Osteoblast (primary cell): Measurements from ENCODE around the gene EXPH5. TPM values are rescaled to one million over a fixed set of nuclear protein-coding genes. Genes with fewer than 3 reads are reported as not detected.

ENCODE experiments used
- DNase-seq: peaks from one replicate; pipeline ENCODE4 v3.0.0; 2011; ENCODE audit warnings: low spot score, mixed read lengths; ENCODE audit not compliant: insufficient read length; ENCODE audit errors: missing footprints
- H2AFZ ChIP-seq: 2 replicates; pipeline ENCODE4 v1.6.0; 2011; ENCODE audit warnings: mild to moderate bottlenecking, low read length
- H3K27ac ChIP-seq: 2 replicates; pipeline ENCODE4 v1.5.1; 2011; ENCODE audit warnings: mild to moderate bottlenecking, low read depth, low read length, moderate library complexity
- H3K27me3 ChIP-seq: 2 replicates; pipeline ENCODE4 v1.6.0; 2012; ENCODE audit warnings: mild to moderate bottlenecking, control low read depth, inconsistent platforms, low read length, moderate library complexity; ENCODE audit not compliant: insufficient read depth
- H3K36me3 ChIP-seq: 2 replicates; pipeline ENCODE4 v1.5.1; 2011; ENCODE audit warnings: mild to moderate bottlenecking, low read length, control low read depth, moderate library complexity; ENCODE audit not compliant: insufficient read depth
- H3K4me1 ChIP-seq: 2 replicates; pipeline ENCODE4 v1.5.1; 2011; ENCODE audit warnings: mild to moderate bottlenecking, low read length, control low read depth, moderate library complexity; ENCODE audit not compliant: insufficient read depth
- H3K4me2 ChIP-seq: 2 replicates; pipeline ENCODE4 v1.6.0; 2011; ENCODE audit warnings: mild to moderate bottlenecking, low read length; ENCODE audit not compliant: insufficient read depth
- H3K4me3 ChIP-seq: fragments of 200-600 bp; sonication (generic); 3 replicates; pipeline ENCODE4 v1.5.1; 2012; ENCODE audit warnings: mild to moderate bottlenecking, low read length, inconsistent platforms; ENCODE audit not compliant: insufficient read depth
- H3K79me2 ChIP-seq: 2 replicates; pipeline ENCODE4 v1.6.0; 2012; ENCODE audit warnings: mild to moderate bottlenecking, low read length, control low read depth, inconsistent platforms; ENCODE audit not compliant: insufficient read depth
- H3K9me3 ChIP-seq: 2 replicates; pipeline ENCODE4 v1.5.1; 2011; ENCODE audit warnings: low read depth, low read length, control low read depth
- H4K20me1 ChIP-seq: 2 replicates; pipeline ENCODE4 v1.6.0; 2012; ENCODE audit warnings: mild to moderate bottlenecking, low read length, control low read depth; ENCODE audit not compliant: insufficient read depth
- total RNA-seq: library from RNA; depleted of rRNA; stranded (reverse); fragments of >200 nt; gene quantifications from 2 replicates; pipeline ENCODE4 v1.2.3, GENCODE V29; 2012
- TF ChIP-seq, protein P1 (sequence below): IDR thresholded peaks from 2 replicates; pipeline ENCODE4 v1.5.1; 2011; ENCODE audit warnings: mild to moderate bottlenecking, low read depth, low read length, moderate library complexity; ENCODE audit errors: extremely low read depth

The EXPH5 gene
- total RNA-seq, 1 donor = under 0.01 TPM

DNA sequence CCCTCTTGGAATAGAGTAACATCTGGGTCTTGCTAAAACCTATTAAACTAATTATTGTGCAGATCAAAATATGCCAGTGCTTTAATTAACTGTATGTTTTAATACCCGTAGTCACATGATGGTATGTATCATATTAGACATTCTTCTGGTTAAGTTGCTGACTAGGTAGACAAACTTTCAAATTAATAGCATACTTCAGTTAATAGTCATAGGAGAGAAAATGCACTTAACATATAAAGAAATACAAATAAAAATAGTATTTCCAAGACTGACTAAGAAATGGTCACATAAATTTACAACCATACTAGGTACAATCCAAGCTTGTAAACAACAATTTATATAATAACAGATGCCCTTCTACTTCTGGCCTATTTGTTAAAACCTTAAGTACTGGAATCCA lies 7.6 kb upstream of the EXPH5 start:
- DNase-seq = no peak
- Histone ChIP-seq H3K36me3 (no peaks in the 10 kb centered on the region), H3K27ac (no peak overlapping the region), H3K4me2 (no peak overlapping the region), H3K4me1 (no peaks in the 10 kb centered on the region), H3K4me3 (no peak overlapping the region), H2AFZ (no peak overlapping the region), H3K27me3 (peaks cover 11% of the 10 kb centered on the region), H4K20me1 (no peaks in the 10 kb centered on the region), H3K79me2 (no peaks in the 10 kb centered on the region), H3K9me3 (no peaks in the 10 kb centered on the region)
- TF ChIP-seq, protein P1, sequence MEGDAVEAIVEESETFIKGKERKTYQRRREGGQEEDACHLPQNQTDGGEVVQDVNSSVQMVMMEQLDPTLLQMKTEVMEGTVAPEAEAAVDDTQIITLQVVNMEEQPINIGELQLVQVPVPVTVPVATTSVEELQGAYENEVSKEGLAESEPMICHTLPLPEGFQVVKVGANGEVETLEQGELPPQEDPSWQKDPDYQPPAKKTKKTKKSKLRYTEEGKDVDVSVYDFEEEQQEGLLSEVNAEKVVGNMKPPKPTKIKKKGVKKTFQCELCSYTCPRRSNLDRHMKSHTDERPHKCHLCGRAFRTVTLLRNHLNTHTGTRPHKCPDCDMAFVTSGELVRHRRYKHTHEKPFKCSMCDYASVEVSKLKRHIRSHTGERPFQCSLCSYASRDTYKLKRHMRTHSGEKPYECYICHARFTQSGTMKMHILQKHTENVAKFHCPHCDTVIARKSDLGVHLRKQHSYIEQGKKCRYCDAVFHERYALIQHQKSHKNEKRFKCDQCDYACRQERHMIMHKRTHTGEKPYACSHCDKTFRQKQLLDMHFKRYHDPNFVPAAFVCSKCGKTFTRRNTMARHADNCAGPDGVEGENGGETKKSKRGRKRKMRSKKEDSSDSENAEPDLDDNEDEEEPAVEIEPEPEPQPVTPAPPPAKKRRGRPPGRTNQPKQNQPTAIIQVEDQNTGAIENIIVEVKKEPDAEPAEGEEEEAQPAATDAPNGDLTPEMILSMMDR = no peak

DNA sequence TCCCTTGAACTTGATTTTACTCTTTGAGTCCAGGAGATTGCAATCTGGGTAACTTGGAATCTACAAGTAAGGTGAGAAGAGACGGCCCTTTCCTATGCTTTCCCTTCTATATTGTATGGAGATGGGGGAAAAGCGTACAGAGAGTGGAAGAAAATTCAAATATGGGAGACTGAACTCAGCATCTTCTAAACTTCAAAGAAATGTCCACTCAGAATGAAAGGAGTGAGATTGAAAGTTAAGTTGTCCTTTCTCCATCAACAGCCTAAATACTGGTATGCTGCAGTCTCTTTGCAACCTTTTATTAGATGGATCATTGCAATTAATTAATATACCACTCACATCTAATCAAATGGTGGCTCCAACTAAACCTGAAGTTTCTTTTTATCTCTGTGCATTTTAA lies 6.4 kb upstream of the EXPH5 start:
- Histone ChIP-seq H3K27ac (no peak overlapping the region), H3K4me3 (no peak overlapping the region), H3K9me3 (no peaks in the 10 kb centered on the region), H2AFZ (no peak overlapping the region), H3K79me2 (no peaks in the 10 kb centered on the region), H3K4me2 (no peak overlapping the region), H3K27me3 (peaks cover 18% of the 10 kb centered on the region), H4K20me1 (no peaks in the 10 kb centered on the region), H3K4me1 (no peaks in the 10 kb centered on the region), H3K36me3 (no peaks in the 10 kb centered on the region)
- no peak for DNase-seq
- TF ChIP-seq, protein P1 = no peak

DNA sequence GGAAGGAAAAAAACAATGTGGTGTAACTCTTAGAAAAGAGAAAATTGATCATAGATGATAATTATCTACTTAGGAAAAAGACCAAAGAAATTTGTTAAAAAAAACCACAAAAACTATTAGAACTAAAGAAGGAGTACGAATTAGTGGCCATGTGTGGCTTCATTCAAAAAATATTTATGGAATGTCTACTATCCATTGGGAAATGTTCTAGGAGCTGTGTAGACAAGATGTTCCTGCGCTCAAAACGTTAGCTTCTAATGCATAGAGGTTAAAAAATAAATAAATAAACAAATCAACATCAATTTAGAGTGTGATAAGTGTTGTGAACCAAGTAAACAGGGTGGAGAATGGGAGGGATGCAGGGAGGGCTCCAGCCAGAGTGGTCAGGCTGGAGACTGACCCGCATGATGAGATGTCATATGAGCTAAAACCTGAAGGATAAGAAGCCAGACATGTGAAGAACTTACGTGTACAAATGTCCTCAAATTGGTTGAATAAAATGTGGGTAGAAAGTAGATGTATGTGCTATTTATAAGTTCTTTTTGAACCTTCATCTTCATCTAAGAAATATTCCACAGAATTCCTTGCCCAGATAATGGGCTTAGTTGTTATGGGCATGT lies 4.3 kb upstream of the EXPH5 start:
- H2AFZ ChIP-seq = no peak overlapping the region
- H3K4me1 ChIP-seq = no peaks in the 10 kb centered on the region
- H3K27ac ChIP-seq = no peak overlapping the region

DNA sequence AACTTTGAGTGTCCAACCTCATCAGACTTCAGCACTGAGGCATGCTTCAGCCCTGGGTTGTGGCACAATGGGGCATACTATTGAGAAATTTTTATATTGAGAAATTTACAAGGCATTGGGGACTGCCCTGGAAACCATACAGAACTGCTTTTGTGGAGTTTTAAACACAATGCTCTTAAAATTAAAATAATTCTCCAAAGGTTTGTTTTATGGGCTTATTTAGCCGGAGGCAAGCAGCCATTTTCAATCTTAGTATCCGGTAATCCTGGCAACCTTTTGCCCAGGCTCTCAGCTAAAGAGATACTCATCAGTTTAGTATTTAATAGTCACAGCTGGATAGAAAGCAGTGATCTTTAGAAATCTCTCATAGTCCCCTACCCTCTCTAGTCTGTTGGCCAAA lies 3.1 kb upstream of the EXPH5 start:
- H3K27ac ChIP-seq = no peak overlapping the region
- no peak overlapping the region for H3K4me3 ChIP-seq
- H4K20me1 ChIP-seq = no peaks in the 10 kb centered on the region
- TF ChIP-seq, protein P1 = no peak
- no peaks in the 10 kb centered on the region for H3K9me3 ChIP-seq
- H3K79me2 ChIP-seq = no peaks in the 10 kb centered on the region
- H2AFZ ChIP-seq = no peak overlapping the region
- H3K4me2 ChIP-seq = no peak overlapping the region
- no peak for DNase-seq
- H3K4me1 ChIP-seq = no peaks in the 10 kb centered on the region
- H3K27me3 ChIP-seq = peaks cover 45% of the 10 kb centered on the region
- H3K36me3 ChIP-seq = no peaks in the 10 kb centered on the region

More for the DNA sequence above, 4.3 kb upstream of the EXPH5 start:
- no peak overlapping the region for H3K4me2 ChIP-seq
- no peaks in the 10 kb centered on the region for H4K20me1 ChIP-seq
- no peaks in the 10 kb centered on the region for H3K79me2 ChIP-seq
- H3K36me3 ChIP-seq = no peaks in the 10 kb centered on the region
- peaks cover 36% of the 10 kb centered on the region for H3K27me3 ChIP-seq
- no peak for DNase-seq
- TF ChIP-seq, protein P1 = no peak
- H3K9me3 ChIP-seq = no peaks in the 10 kb centered on the region
- H3K4me3 ChIP-seq = no peak overlapping the region
